Progenitor cell of endocrine pancreas (in vitro differentiated cells): Measurements from ENCODE around the gene KCNA5. TPM values are rescaled to one million over a fixed set of nuclear protein-coding genes. Genes with fewer than 3 reads are reported as not detected.

Experiments
- DNase-seq: peaks from one replicate; pipeline ENCODE4 v3.0.0; 2021; ENCODE audit warnings: low spot score; ENCODE audit not compliant: unreplicated experiment
- H3K27ac Mint-ChIP-seq: 2 replicates; pipeline ENCODE4 v1.8.0; 2021; ENCODE audit warnings: mild to moderate bottlenecking, moderate library complexity, mixed read lengths
- H3K27me3 Mint-ChIP-seq: 2 replicates; pipeline ENCODE4 v1.8.0; 2021; ENCODE audit warnings: mixed read lengths
- H3K36me3 Mint-ChIP-seq: 2 replicates; pipeline ENCODE4 v1.8.0; 2022; ENCODE audit warnings: mixed read lengths; ENCODE audit not compliant: insufficient read depth
- H3K4me1 Mint-ChIP-seq: 2 replicates; pipeline ENCODE4 v1.8.0; 2021; ENCODE audit warnings: low read depth, mixed read lengths
- H3K4me3 Mint-ChIP-seq: 2 replicates; pipeline ENCODE4 v1.8.0; 2021; ENCODE audit warnings: low read depth, mild to moderate bottlenecking, moderate library complexity, mixed read lengths
- H3K9me3 Mint-ChIP-seq: 2 replicates; pipeline ENCODE4 v1.8.0; 2021; ENCODE audit warnings: low read depth, mixed read lengths
- CTCF ChIP-seq: fragments of 200-600 bp; sonication (generic); IDR thresholded peaks from one replicate; pipeline ENCODE4 v1.5.0; 2021; ENCODE audit warnings: antibody characterized with exemption, mild to moderate bottlenecking; ENCODE audit not compliant: unreplicated experiment
- total RNA-seq: library from RNA; stranded (reverse); gene quantifications from 2 replicates; pipeline ENCODE4 v1.2.1, GENCODE V29; 2021

The KCNA5 gene
- total RNA-seq, 1 donor from 2014 or later = 0.72 TPM

- Mint-ChIP-seq H3K4me1 (no peaks in the 10 kb centered on the region), H3K4me3 (no peak overlapping the region), H3K36me3 (no peaks in the 10 kb centered on the region), H3K27me3 (peaks cover 38% of the 10 kb centered on the region), H3K9me3 (no peaks in the 10 kb centered on the region), H3K27ac (no peak overlapping the region)
- no peak for DNase-seq
- no peak for TF ChIP-seq CTCF
Observed at GRCh38 chr12:5033883-5034282, 9.8 kb upstream of the KCNA5 start.

- H3K4me1 Mint-ChIP-seq = no peaks in the 10 kb centered on the region
- no peak for TF ChIP-seq CTCF
- no peaks in the 10 kb centered on the region for H3K36me3 Mint-ChIP-seq
- no peak overlapping the region for H3K4me3 Mint-ChIP-seq
- no peak overlapping the region for H3K27ac Mint-ChIP-seq
- no peaks in the 10 kb centered on the region for H3K9me3 Mint-ChIP-seq
- peaks cover 45% of the 10 kb centered on the region for H3K27me3 Mint-ChIP-seq
- DNase-seq = no peak
Observed at GRCh38 chr12:5034603-5035002, 9.1 kb upstream of the KCNA5 start.

- Mint-ChIP-seq H3K4me1 (no peaks in the 10 kb centered on the region), H3K27me3 (peaks cover 55% of the 10 kb centered on the region), H3K4me3 (no peak overlapping the region), H3K36me3 (no peaks in the 10 kb centered on the region), H3K27ac (no peak overlapping the region), H3K9me3 (no peaks in the 10 kb centered on the region)
- TF ChIP-seq CTCF = no peak
- no peak for DNase-seq
Observed at GRCh38 chr12:5035618-5036017, 8.1 kb upstream of the KCNA5 start.

DNA sequence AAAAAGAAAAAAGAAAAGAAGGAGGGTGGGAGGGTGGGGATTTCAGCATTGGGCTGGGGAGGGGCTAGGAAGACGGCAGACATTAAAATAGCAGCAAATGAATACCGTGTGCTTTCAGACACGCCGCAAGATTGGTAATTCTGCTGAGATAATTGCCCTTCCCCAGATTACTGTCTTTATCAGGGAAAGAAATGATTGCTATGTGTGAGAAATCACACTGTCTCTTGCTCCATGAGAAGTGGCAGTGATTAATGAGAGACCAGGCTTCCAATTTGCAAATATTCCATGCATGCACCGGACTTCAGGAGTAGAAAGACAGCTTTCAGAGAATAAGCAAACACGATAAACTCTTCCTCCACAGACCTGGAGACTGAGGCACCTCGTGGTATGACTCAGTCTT is 7.6 kb upstream of the KCNA5 start:
- no peaks in the 10 kb centered on the region for H3K36me3 Mint-ChIP-seq
- no peak overlapping the region for H3K4me3 Mint-ChIP-seq
- TF ChIP-seq CTCF = no peak
- peaks cover 57% of the 10 kb centered on the region for H3K27me3 Mint-ChIP-seq
- no peaks in the 10 kb centered on the region for H3K4me1 Mint-ChIP-seq
- DNase-seq = no peak
- no peak overlapping the region for H3K27ac Mint-ChIP-seq
- no peaks in the 10 kb centered on the region for H3K9me3 Mint-ChIP-seq

DNA sequence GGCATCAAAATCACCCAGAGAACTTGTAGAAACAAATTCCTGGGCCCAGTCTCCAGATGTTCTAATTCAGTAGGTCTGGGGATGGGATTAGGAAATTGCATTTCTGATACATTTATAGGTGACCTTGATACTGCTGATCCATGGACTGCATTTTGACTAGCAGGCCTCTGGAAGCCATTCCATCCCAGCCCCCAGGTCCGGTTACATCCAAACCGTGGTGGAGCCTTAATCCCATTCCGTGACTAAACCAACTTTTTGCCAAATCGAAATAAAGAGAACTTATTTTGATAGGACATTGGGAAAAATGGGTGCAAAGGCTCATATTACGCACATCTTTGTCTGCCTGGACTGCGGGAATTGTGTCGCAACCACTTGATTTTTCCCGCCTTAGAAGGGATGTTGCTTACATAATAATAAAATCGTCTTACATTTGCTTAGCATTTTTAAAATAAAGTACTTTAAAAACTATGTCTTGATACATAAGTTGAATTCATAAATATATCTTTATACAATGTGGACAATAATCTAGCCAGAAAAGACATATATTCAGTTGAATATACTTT is 5.8 kb upstream of the KCNA5 start:
- no peak overlapping the region for H3K27ac Mint-ChIP-seq
- no peak overlapping the region for H3K4me3 Mint-ChIP-seq
- DNase-seq = no peak
- no peak for TF ChIP-seq CTCF
- H3K27me3 Mint-ChIP-seq = peaks cover 70% of the 10 kb centered on the region
- no peaks in the 10 kb centered on the region for H3K36me3 Mint-ChIP-seq
- no peaks in the 10 kb centered on the region for H3K4me1 Mint-ChIP-seq
- no peaks in the 10 kb centered on the region for H3K9me3 Mint-ChIP-seq
